Erythroblast (primary cell): ENCODE data around the gene C2CD3.

Experiments
- GATA1 ChIP-seq: IDR thresholded peaks from 2 replicates; pipeline ENCODE4 v1.6.1; 2011; ENCODE audit warnings: low read depth, mild to moderate bottlenecking, control low read depth, low read length, moderate library complexity
- POLR2A ChIP-seq: IDR thresholded peaks from 2 replicates; pipeline ENCODE4 v1.6.1; 2011; ENCODE audit warnings: mild to moderate bottlenecking, low read length

DNA sequence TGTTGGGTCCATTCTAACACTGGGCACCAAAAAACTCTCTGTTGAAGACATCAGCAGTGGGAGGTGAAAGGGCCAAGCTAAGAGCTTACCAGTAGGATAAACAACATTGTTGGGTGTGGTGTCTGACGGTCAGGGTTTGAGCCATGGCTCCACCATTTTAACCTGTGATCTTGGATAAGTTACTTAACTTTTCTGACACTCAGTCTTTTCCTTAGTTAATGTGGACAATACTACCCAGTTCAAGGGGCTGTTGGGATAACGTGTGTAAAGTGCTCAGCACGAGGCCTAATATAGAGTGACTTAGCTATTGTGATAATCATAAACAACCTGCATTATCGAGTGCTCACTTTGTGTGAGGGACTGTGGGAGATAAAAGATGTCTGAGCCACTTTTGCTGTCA is 168.0 kb downstream of the C2CD3 start:
- no peak for TF ChIP-seq POLR2A
- no peak for TF ChIP-seq GATA1
